ENCODE measurements around the gene DDX53.

DDX53 gene

GRCh38 chrX:23048806-23049573 lies 49.2 kb downstream of the DDX53 start:
- no peaks in the 10 kb centered on the region for H3K9me3 ChIP-seq (ENCODE audit: control insufficient read depth in 2 of 2, low read length in 2 of 2)
- H3K27me3 ChIP-seq (ENCODE audit: control insufficient read depth in 1 of 2, insufficient read depth in 2 of 2, low read length in 2 of 2), result peaks cover 0 to 3% of the 10 kb centered on the region in 2 donors
- no peaks in the 10 kb centered on the region for H3K36me3 ChIP-seq (ENCODE audit: control insufficient read depth in 2 of 2, insufficient read depth in 2 of 2, low read length in 2 of 2)
- H3K9ac ChIP-seq (ENCODE audit: low read length in 2 of 2), result no peak overlapping the region
- H3K27ac ChIP-seq (ENCODE audit: low read length), result no peak overlapping the region
- H3K4me1 ChIP-seq (ENCODE audit: control insufficient read depth, insufficient read depth, low read length), result no peaks in the 10 kb centered on the region
- H3K4me3 ChIP-seq (ENCODE audit: low read length in 2 of 2), result no peak overlapping the region

- Histone ChIP-seq H3K36me3 (ENCODE audit: control insufficient read depth in 2 of 2, insufficient read depth in 2 of 2, low read length in 2 of 2) (no peaks in the 10 kb centered on the region), H3K9me3 (ENCODE audit: control insufficient read depth in 2 of 2, low read length in 2 of 2) (peaks cover 0 to 2% of the 10 kb centered on the region in 2 donors), H3K27me3 (ENCODE audit: control insufficient read depth in 1 of 2, insufficient read depth in 2 of 2, low read length in 2 of 2) (peaks cover 0 to 3% of the 10 kb centered on the region in 2 donors), H3K27ac (ENCODE audit: low read length) (no peak overlapping the region), H3K9ac (ENCODE audit: low read length in 2 of 2) (no peak overlapping the region), H3K4me1 (ENCODE audit: control insufficient read depth, insufficient read depth, low read length) (no peaks in the 10 kb centered on the region), H3K4me3 (ENCODE audit: low read length in 2 of 2) (no peak overlapping the region)
Measured at GRCh38 chrX:23052324-23052723, 52.6 kb downstream of the DDX53 start.
